ENCODE measurements around the gene MACROH2A2.

DNA sequence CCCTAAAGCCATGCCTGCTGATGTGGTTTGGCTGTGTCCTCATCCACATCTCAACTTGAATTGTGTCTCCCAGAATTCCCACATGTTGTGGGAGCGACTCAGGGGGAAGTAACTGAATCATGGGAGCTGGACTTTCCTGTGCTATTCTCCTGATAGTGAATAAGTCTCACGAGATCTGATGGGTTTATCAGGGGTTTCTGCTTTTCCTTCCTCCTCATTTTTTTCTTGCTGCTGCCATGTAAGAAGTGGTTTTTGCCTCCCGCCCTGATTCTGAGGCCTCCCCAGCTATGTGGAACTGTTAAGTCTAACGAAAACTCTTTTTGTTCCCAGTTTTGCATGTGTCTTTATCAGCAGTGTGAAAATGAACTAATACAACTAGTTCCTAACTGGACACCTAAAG lies 11.8 kb downstream of the MACROH2A2 start:
- TF ChIP-seq POLR2A (IDR thresholded peaks at IDR 0.05), result no peak
- no peak for TF ChIP-seq CTCF (IDR thresholded peaks at IDR 0.05)
